NCI-H2081 treated with DMSO at 0.1 percent for 48 hours (cell line): ENCODE measurements around the gene KIF15.
"Not testable (repeated sequence)": the region's sequence is repeated elsewhere in the genome, so short reads cannot be mapped to it uniquely, and the experiment has no call there.

Experiments
- DNase-seq: peaks from one replicate; lab custom pipeline; 2025; lab: John Stamatoyannopoulos, UW

KIF15 gene

DNA sequence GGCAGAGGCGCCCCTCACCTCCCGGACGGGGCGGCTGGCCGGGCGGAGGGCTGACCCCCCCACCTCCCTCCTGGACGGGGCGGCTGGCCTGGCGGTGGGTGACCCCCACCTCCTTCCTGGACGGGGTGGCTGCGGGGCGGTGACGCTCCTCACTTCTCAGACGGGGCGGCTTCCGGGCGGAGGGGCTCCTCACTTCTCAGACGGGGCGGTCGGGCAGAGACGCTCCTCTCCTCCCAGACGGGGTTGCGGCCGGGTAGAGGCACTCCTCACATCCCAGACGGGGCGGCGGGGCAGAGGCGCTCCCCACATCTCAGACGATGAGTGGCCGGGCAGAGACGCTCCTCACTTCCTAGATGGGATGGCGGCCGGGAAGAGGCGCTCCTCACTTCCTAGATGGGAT lies 59.6 kb downstream of the KIF15 start:
- DNase-seq: not testable (repeated sequence)

DNA sequence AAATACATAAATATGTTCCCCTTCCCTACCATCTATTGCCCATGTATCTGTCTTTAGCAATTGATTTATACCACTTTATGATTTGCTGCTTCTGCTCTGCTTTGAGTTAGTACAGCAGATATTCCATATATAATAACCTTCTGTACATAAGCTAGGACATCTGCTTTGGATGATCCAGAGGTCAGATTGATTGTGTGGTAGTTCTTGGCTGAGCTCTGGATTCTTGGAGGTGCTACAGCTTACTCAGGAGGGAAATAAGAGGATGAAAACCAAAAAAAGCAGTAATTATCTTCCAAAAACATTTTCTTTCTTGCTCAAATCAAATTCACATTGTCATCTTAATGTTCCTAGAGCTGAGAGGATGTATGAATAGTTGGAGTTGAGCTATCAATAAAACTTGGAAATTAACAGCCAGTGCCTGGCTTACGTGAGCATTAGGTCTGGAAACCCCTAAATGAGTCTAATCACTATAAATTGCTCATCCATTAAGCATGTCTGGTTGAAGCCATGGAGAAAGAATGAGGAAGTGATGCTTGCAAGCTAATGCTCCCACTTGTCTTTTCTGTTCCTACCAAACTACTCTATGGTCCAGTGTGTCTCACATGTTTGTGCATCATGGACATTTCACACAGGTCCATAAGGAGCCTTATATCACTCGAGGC lies 63.8 kb downstream of the KIF15 start:
- DNase-seq: no peak

DNA sequence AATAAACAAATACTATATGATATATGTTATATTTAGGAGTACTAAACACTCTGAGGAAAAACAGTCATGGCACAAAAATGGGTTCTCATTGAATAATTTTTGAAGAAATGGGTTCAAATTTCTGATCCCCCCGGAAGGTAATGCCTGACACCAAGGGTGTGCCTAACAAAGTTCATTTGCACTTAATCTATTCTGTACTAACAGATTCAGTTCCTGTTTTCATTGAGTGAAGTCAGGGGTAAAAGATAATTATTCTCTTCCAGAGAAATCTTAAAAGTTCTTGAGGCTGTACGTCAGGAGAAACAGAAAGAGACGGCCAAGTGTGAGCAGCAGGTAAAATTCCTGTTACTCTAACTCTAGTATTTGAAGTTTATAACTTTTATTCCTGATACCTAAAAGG lies 65.6 kb downstream of the KIF15 start:
- DNase-seq: no peak

DNA sequence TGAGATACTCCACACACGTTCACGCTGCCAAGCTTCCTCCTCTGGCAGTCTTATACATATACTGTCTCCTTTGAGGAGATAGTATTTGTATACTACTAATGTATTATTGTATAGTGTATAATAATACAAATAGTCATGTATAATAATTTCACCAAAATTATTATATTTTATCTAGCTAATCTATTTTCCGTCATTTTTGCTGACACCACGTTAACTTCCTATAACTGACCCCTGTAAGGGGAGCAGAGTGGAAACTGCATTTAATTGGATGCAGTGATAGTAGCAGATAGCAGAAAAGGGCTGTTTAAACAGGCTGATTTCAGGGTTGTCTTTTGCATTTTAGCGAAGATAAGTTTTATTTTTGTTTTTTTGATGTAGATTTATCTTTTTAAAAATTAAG lies 69.6 kb downstream of the KIF15 start:
- no peak for DNase-seq

DNA sequence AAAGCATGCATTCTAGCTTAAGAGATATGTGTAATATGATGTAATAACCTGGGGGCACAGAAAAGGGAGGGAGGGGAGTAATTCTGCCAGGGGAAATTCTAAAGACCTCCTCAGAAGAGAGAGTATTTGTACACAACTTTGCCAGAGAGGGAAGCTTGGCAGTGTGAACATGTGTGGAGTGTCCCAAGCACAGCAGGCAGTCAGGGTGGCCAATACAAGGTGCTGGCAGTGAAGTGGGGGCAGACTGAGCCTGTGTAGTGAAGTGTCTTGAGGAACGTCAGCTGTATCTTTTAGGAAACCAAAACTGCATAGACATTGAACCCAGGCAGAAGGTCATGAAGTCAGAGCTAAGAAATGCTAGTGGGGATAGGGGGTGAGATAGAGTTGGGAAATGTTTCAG lies 70.4 kb downstream of the KIF15 start:
- DNase-seq: no peak

DNA sequence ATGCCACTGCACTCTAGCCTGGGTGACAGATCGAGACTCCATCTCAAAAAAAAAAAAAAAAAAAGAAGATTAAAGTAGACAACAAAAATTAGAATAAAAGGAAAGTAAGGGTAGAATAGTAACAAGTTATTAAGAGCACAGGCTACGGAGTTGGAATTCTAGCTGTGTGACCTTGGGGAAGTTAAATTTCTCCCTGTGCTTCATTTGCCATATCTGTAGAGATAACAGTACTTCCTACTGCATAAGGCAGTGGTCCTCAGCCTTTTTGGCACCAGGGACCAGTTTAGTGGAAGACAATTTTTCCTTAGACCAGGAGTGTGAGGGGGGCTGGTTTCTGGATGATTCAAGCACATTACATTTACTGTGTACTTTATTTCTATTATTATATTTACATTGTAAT lies 71.4 kb downstream of the KIF15 start:
- DNase-seq: no peak

DNA sequence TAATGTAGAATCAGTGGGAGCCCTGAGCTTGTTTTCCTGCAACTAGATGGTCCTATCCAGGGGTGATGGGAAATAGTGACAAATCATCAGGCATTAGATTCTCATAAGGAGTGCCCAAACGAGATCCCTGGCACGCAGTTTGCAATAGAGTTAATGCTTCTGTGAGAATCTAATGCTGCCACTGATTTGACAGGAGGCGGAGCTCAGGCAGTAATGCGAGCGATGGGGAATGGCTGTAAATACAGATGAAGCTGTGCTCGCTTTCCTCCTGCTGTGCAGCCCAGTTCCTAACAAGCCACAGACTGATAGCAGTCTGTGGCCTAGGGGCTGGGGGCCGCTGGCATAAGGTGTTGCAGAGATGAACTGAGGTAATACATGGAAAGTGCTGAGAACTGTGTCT lies 71.8 kb downstream of the KIF15 start:
- no peak for DNase-seq

DNA sequence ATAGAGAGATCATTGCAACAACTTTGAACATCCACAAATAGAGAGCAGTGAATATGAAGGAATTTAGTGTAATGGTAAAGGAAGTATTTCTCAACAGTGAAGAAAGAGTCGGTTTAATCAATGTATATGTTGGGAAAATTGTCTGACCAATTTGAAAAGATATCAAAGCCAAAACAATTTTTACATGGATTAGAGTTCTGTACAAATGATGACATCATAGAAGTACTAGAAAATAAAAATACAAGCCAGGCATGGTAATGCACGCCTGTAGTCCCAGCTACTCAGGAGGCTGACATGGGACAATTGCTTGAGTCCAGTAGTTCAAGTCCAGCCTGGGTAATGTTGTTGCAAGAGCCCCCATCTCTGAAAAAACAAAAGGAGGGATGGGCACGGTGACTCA lies 74.1 kb downstream of the KIF15 start:
- DNase-seq: no peak

DNA sequence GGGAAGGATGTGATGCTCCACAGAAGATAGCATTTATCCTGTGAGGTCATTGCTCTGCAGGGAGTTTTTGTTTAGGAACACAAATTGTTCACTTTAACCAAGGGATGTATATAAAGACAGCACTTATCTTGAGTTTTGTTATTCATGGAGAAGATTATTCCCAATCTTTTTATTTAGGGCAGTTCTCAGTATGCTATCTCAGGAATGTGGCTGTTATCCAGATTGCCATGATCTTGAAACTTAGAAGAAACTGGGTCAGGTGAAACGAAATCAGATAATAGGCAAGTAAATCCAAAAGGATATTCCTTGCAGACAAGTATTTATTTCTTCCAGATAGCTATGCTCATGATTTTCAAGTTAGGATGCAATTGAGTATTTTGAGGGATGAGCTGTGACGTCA lies 80.8 kb downstream of the KIF15 start:
- no peak for DNase-seq

DNA sequence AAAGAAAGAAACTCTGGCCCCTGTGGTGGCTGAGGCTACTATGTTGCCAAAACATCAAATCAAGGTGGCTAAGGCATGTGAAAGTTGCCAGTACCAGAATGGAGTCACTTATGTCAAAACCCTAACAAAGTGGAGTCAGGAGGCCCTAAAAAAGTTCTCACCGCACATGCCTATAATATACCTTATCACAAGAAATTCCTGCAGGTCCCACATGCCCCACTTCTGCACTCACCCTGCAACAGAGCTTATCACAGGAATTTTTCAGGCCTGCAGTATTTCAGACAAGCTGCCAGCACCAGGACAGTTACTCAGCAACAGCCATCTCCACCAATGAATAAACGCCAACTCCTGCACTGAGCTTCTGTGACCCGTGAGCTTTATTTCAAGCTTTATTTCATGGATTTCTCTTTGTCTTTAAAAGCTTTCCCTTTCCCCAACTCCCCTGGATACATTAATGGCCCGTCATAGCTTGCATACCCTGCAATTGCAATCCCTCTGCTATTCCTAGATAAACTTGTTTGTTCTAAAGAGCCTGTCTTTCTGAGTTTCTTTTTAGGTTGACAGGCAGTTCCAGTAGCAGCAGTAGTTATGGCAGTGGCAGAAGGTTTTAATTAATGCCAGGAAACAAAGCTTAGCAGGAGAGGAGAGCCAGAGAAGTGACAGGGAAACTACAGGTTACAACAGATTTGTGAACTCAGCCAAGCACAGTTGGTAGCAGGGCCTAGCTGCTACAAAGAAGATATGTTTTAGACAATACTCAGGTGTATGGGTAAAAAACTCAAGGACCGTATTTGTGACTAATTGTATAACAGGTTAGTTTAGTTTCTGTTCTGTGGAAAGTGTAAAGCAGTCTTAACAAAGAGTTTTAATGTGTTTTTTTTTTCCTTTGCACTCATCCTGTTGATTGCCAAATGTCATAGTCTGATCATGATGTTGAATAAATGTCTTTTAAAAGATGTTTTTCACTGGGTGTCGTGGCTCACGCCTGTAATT lies 84.2 kb downstream of the KIF15 start:
- DNase-seq: no peak

DNA sequence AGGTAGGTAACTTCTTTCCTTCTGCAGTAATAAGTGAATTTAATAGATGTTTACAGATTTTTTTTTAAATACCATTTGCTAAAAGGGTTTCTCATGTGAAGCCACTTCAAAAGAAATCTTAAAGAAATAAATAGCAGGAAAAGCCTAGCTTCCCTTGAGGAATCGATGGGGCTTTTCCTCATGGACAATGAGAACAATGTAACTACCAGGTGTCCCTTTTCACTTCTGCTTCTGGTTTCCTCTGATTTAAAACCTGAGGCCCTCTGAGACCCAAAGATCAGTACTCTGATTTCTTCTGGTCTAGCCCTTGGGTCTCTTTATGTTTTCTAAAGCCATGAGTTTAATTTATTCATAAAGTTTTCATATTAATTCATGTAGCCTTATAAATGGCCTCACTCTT lies 87.0 kb downstream of the KIF15 start:
- no peak for DNase-seq

DNA sequence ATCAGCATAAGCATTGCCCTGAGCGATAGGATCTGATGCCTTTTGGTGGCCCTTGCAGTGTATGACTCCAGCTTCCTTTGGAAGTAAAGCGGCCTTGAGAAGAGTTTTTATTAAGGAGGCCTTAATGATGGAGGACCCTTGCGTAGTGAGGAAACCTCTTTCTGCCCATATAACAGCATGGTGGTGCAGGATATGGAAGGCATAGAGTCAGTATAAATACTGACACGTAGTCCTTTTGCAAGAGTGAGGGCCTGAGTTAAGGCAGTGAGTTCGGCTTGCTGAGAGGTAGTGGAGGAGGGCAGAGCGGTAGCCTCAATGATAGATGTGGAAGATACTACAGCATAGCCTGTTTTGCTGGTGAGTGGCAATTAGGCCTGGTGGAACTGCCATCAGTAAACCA lies 95.1 kb downstream of the KIF15 start:
- DNase-seq: not testable (repeated sequence)

DNA sequence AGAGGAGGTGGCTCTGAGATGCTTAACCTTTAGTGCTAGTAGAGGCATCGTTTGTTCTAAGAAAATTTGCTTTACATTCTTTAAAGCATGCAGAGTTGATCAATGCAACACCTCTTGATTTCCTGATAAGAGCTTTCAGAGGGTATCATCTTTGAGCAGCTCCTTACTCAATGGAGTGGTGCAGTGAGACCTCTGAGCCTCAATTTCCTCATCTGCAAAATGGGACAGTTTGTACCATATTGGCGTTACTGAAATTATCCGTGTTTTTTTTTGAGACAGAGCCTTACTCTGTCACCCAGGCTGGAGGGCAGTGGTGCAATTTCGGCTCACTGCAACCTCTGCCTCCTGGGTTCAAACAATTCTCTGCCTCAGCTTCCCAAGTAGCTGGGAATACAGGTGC lies 98.5 kb downstream of the KIF15 start:
- no peak for DNase-seq

DNA sequence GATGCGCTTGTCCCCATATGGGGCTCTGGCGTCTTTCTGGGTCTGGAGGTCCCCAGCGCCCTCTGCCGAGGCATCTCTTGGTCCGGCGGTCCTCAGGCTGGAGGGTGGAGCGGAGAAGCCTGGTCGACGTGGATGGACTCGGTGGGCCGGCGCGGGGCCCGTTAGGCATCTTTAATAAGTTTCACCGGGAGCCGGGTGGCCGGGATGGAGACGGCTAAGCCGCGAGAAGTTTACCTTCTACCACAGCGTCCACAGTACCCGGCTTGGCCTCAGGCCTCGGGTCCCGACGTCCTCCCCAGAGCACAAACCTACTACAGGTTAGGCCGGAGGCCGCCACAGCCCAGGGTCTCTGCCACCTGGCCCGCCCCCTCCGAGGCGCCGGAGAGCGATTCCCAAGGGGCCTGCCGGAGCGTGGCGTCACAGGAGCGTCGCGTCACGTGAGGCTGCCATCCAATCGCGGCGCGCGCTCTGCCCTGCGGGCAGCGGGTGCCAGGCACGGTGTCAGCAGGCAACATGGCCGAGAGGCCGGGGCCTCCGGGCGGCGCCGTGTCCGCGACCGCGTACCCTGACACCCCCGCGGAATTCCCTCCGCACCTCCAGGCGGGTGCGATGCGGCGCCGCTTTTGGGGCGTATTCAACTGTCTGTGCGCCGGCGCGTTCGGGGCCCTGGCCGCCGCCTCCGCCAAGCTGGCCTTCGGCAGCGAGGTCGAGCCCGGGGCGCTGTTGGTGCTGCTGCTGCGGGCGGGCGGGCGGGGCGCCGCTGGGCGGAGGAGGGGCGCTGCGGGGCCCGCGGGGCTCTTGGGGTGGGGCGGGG lies 100.0 kb downstream of the KIF15 start, which contains the start of gene TMEM42:
Gene TMEM42, plus strand, starts transcription at position 501 of the 814 bp plus-strand sequence. Its CDS starts 13 bp downstream, at position 514.
- no peak for DNase-seq

DNA sequence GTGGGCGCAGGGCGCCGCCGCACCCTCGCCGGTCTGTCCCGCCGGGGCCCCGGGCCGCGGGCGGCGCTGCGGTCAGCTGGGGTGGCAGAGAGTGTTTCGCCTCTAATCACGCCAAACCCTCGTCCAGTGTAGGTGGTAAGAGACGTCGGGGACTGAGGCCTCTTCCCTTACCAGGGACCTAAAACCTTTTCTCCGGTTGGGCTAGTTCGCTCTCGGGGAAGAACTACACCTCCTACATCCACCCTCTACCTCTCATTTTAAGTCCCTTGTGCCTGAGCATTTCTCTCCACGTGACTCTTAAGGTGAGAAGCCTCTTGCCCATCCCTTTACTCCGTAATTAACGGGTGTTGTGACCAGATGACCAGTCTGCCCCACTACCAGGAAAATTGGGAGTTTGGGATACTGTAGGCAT lies 100.6 kb downstream of the KIF15 start:
- no peak for DNase-seq

DNA sequence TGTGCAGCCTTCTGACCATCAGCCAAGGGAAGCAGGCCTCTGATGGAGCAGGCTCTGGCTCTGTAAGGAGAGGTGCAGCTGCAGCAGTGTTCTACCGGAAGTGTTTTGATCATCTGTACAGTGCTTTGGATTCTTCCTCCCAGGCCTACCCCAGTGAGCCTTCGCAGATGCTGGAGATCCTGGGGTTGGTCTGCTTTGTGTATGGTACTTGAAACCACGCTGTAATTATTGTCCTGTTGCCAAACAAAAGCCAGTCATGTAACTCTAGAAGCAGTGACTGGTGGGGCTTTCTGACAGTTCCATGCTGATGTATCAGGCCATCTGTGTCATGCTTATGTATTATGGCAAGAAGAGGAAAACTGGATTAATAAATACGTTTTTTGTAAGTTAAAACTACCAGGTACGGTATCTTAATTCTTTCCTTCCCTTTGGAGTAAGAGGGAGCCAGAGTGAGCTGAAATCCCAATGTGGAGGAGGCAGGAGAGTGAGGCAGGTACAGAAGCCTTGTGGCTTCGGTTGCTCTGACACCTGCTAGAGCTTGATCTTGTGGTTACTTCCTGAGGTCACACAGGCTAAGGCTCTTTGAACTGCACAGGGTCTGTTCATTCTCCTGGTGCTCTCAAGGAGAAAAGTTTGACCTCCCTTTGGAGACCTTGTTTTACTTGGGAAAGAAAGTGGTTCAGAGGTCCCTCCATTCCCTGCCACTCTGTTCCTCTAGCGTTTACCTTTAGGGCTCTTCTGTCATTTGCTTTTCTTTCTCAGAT lies 103.9 kb downstream of the KIF15 start:
- no peak for DNase-seq

DNA sequence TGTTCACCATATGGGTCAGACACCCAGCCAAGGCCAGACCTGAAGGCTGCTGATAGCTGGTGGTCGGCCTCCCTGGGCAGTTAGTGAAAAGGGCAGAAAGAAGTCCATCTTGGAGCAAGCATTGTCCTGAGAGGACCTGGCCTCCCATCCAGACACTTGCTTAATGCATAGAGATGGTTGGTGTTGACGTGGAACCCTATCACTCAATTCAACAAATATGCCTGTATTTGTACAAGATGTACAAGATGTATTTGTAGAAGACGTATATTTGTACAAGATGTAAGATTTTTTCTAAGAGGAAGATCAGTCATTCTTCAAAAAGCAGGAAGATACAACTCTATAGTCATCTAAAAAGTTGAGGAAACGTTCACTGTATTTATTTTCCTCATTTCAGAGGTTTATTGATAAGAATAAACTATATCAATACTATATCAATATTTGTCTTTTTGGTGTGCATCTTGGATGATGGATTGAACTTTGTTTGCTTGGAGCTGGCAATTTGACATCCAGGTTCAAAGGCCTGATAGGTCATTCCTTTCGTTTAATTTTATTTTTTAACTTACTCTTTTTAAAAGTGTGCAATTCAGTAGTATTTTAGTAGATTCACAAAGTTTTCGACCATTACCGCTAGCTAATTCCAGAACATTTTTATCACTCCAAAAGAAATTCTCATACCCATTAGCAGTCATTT lies 106.0 kb downstream of the KIF15 start:
- no peak for DNase-seq

DNA sequence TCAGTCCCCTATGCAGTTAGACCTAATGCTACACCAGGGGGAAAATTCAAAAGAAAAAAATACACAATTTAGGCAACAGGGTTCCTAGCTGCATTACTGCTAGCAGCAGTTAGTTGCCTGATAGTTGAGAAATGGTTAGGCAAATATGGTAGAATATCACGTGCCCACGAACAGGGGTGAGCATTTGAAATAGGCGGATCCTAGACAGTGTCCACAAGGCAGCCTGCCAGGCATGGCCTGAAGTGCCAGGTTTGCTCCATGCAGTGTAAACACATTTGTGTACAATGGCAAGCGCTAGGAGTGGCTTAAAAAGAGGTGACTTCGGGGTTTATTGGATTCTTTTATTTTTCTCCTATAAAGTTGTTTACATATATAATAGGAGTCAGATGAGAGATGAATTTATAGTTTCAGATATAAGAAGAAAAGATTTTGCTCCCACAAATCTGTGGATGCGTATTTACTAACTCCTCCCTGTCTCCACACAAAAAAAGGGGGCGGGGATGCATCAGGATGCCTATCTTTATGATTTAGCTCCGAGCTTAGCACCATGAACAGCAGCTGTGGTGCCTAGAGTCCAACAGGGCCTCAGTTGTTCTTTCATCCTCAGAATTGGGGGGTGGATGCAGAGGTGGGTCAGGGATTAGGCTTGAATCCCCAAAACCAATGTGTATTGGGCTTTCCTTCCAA lies 108.9 kb downstream of the KIF15 start:
- DNase-seq: peak; percentile 37

DNA sequence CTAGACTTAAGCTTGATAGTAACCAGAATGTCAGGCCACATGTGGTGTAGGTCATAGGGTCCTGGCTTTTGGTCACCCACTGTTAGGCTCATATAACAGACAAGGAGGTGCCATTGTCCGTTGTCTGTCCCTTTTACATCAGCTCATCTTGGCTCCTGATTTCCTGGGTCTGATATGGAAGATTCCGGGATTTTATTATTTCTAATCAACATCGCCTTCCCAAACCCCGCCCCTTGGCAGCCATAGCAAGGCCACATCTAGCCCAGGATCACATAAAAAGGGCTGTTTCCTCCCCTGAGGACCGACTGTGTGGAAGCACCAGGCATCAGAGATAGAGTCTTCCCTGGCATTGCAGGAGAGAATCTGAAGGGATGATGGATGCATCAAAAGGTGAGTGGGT lies 112.7 kb downstream of the KIF15 start, which contains the start of gene TGM4:
Gene TGM4, plus strand, starts transcription at position 301 of the 400 bp plus-strand sequence. Its CDS starts 71 bp downstream, at position 372.
- DNase-seq: no peak

DNA sequence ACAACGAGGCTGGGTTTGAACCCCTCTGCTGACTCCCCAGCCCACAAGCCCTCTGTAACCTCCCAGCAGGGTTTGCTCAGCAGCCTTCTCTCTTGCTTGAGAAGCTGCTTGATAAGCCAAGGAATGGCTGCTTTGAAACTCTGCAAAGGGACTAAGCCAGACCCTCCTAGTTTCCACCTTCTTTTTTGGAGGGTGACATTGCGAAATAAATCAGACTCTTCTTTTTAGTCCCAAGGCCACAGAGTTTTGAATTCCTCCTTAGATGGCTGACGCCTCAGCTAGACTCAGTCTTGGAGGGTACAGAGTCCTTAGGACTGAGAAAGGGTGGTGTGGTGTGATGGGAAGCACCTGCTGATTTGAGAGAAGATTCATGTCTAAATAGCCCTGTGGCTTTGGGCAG lies 114.0 kb downstream of the KIF15 start:
- DNase-seq: no peak
